HG03571 (cell line): ENCODE measurements around the gene GADD45B.
A peak's percentile ranks its signal among the peaks of the same experiment; 100 is the strongest.
"Not testable (repeated sequence)": the region's sequence is repeated elsewhere in the genome, so short reads cannot be mapped to it uniquely, and the experiment has no call there.

ENCODE experiments used
- ATAC-seq: cut with Tn5 transposase; IDR thresholded peaks from one replicate; pipeline ENCODE4 v1.9.1; 2021; ENCODE audit not compliant: unreplicated experiment

The GADD45B gene

GRCh38 chr19:2468596-2468995 is 7.3 kb upstream of the GADD45B start:
- no peak for ATAC-seq

- no peak for ATAC-seq
These were observed 6.6 kb upstream of the GADD45B start for GRCh38 chr19:2469102-2469914.

GRCh38 chr19:2469915-2470200 is 6.1 kb upstream of the GADD45B start:
- ATAC-seq = not testable (repeated sequence)

- no peak for ATAC-seq
These were observed 1.5 kb upstream of the GADD45B start for GRCh38 chr19:2474232-2475017.

GRCh38 chr19:2475018-2475701 is 767 bp upstream of the GADD45B start:
- ATAC-seq = no peak

GRCh38 chr19:2476451-2477140 is 669 bp downstream of the GADD45B start:
- ATAC-seq = peak; percentile 5

- no peak for ATAC-seq
These were observed 1.3 kb downstream of the GADD45B start for GRCh38 chr19:2477141-2477710.

GRCh38 chr19:2477732-2478191 is 1.8 kb downstream of the GADD45B start:
- ATAC-seq = no peak

- ATAC-seq = no peak
These were observed 2.4 kb downstream of the GADD45B start for GRCh38 chr19:2478278-2478755.

- no peak for ATAC-seq
These were observed 3.0 kb downstream of the GADD45B start for GRCh38 chr19:2478756-2479555.

- no peak for ATAC-seq
These were observed 3.7 kb downstream of the GADD45B start for GRCh38 chr19:2479556-2480194.

GRCh38 chr19:2481466-2481865 is 5.5 kb downstream of the GADD45B start:
- ATAC-seq = no peak

GRCh38 chr19:2482354-2483038 is 6.6 kb downstream of the GADD45B start:
- ATAC-seq = no peak

- no peak for ATAC-seq
These were observed 7.2 kb downstream of the GADD45B start for GRCh38 chr19:2483084-2483483.

GRCh38 chr19:2483484-2484151 is 7.7 kb downstream of the GADD45B start:
- no peak for ATAC-seq

GRCh38 chr19:2484178-2484937 is 8.4 kb downstream of the GADD45B start:
- no peak for ATAC-seq

- no peak for ATAC-seq
These were observed 9.5 kb downstream of the GADD45B start for GRCh38 chr19:2485428-2485827.

- ATAC-seq = no peak
These were observed 11.2 kb downstream of the GADD45B start for GRCh38 chr19:2487090-2487489.
